HCT116 (cell line): Measurements from ENCODE around the gene ASCC1. TPM values are rescaled to one million over a fixed set of nuclear protein-coding genes. Genes with fewer than 3 reads are reported as not detected.

Experiments
- ATAC-seq: fragments of 200-7000 bp; cut with Tn5 transposase; 2 replicates; pipeline ENCODE4 v1.9.1; 2020; ENCODE audit warnings: mild to moderate bottlenecking, moderate library complexity
- BruUV-seq: library from RNA; stranded (reverse); fragments of 400-500 nt; replicated peaks from 2 replicates; lab custom pipeline; 2021; lab: Mats Ljungman, UMichigan
- CTCF ChIA-PET: fragments of 300-600 bp; sonication (Branson Sonifier 250); formaldehyde crosslinking; loops from one replicate; lab custom pipeline; 2021; ENCODE audit warnings: antibody characterized with exemption; lab: Charles Lee
- POLR2A ChIA-PET: fragments of 300-600, 350-600 bp; sonication (Branson Sonifier 250); formaldehyde crosslinking; loops from one replicate; lab custom pipeline; 2021; ENCODE audit warnings: antibody characterized with exemption; lab: Charles Lee
- RAD21 ChIA-PET, 2 experiments: fragments of 300-600 bp; sonication (Branson Sonifier 250); formaldehyde crosslinking; loops; one replicate each; lab custom pipeline; 2023; ENCODE audit warnings: low total read pairs in 2 of 2; ENCODE audit not compliant: uncharacterized antibody in 2 of 2, unreplicated experiment in 2 of 2, low non-redundant PET in 1 of 2; lab: Charles Lee
- DNase-seq: peaks from one replicate; pipeline ENCODE4 v3.0.0-alpha.2; 2010; ENCODE audit warnings: low read depth, low spot score
- H2AFZ ChIP-seq: fragments of 200-600 bp; shearing (Covaris generic), sonication (generic); 2 replicates; pipeline ENCODE4 v1.6.1; 2017; ENCODE audit warnings: low read depth, mixed run types, mixed read lengths, antibody characterized with exemption, low read length; ENCODE audit not compliant: poor library complexity, severe bottlenecking
- H3K27ac ChIP-seq: 2 replicates; pipeline ENCODE4 v1.5.1; 2012; ENCODE audit warnings: low read depth, low read length
- H3K27me3 ChIP-seq: fragments of 200-600 bp; sonication (generic); 2 replicates; pipeline ENCODE4 v1.6.1; 2016; ENCODE audit warnings: mixed run types, low read length, mixed read lengths; ENCODE audit not compliant: insufficient read depth
- H3K36me3 ChIP-seq, 2 experiments: fragments of 200-500 bp in 1 of 2; fragments of 200-600 bp in 1 of 2; sonication (Bioruptor generic) in 1 of 2; sonication (generic) in 1 of 2; 2 replicates each; pipeline versions ENCODE4 v1.5.1 to v1.6.1; 2014 to 2016; ENCODE audit warnings: low read length in 2 of 2, inconsistent platforms in 1 of 2, mixed read lengths in 1 of 2, mixed run types in 1 of 2; ENCODE audit not compliant: insufficient read depth in 2 of 2, control insufficient read depth in 1 of 2
- H3K4me1 ChIP-seq, 2 experiments: fragments of 200-600 bp in 1 of 2; sonication (generic) in 1 of 2; 2 replicates each; pipeline versions ENCODE4 v1.5.1 to v1.6.1; 2012 to 2017; ENCODE audit warnings: low read length in 2 of 2, inconsistent platforms in 1 of 2, mild to moderate bottlenecking in 1 of 2, mixed read lengths in 1 of 2, mixed run types in 1 of 2, moderate library complexity in 1 of 2; ENCODE audit not compliant: insufficient read depth in 2 of 2, control insufficient read depth in 1 of 2
- H3K4me2 ChIP-seq: fragments of 200-600 bp; sonication (generic); 2 replicates; pipeline ENCODE4 v1.6.1; 2017; ENCODE audit warnings: mixed run types, low read length, mixed read lengths
- H3K4me3 ChIP-seq, 2 experiments: fragments of 200-600 bp in 1 of 2; sonication (generic) in 1 of 2; replicated peaks in 1 of 2; 2 replicates each; pipeline ENCODE4 v1.5.1; 2011 to 2016; ENCODE audit warnings: low read length in 2 of 2, control low read depth in 1 of 2, low read depth in 1 of 2, mild to moderate bottlenecking in 1 of 2, mixed read lengths in 1 of 2, mixed run types in 1 of 2
- H3K79me2 ChIP-seq: fragments of 200-600 bp; sonication (generic); 2 replicates; pipeline ENCODE4 v1.6.1; 2017; ENCODE audit warnings: mild to moderate bottlenecking, mixed run types, low read length, moderate library complexity, mixed read lengths; ENCODE audit not compliant: insufficient read depth
- H3K9ac ChIP-seq: fragments of 200-600 bp; sonication (generic); 2 replicates; pipeline ENCODE4 v1.6.1; 2016; ENCODE audit warnings: low read length, mixed read lengths
- H3K9me2 ChIP-seq: fragments of 200-600 bp; sonication (generic), shearing (Covaris generic); 2 replicates; pipeline ENCODE4 v1.6.1; 2017; ENCODE audit warnings: mixed run types, mild to moderate bottlenecking, moderate library complexity; ENCODE audit not compliant: insufficient read depth
- H3K9me3 ChIP-seq, 2 experiments: fragments of 200-500 bp in 1 of 2; fragments of 200-600 bp in 1 of 2; sonication (Bioruptor generic) in 1 of 2; sonication (generic) in 1 of 2; 2 replicates each; pipeline ENCODE4 v1.6.1; 2014 to 2017; ENCODE audit warnings: low read length in 2 of 2, mixed read lengths in 2 of 2, inconsistent platforms in 1 of 2, low read depth in 1 of 2, mild to moderate bottlenecking in 1 of 2, mixed run types in 1 of 2, moderate library complexity in 1 of 2; ENCODE audit not compliant: control insufficient read depth in 1 of 2, insufficient read depth in 1 of 2
- H4K20me1 ChIP-seq: fragments of 200-600 bp; sonication (generic), shearing (Covaris generic); 2 replicates; pipeline ENCODE4 v1.6.1; 2017; ENCODE audit warnings: mixed run types, mild to moderate bottlenecking, moderate library complexity; ENCODE audit not compliant: insufficient read depth
- EGR1 ChIP-seq: IDR thresholded peaks from 2 replicates; pipeline ENCODE4 v1.6.1; 2012; ENCODE audit warnings: low read depth
- POLR2A ChIP-seq: IDR thresholded peaks from 2 replicates; pipeline ENCODE4 v1.7.0; 2011; ENCODE audit warnings: borderline replicate concordance; ENCODE audit not compliant: insufficient read depth, insufficient read length; ENCODE audit errors: extremely low read depth
- RAD21 ChIP-seq: IDR thresholded peaks from 2 replicates; pipeline ENCODE4 v1.6.1; 2012; ENCODE audit warnings: low read depth, mild to moderate bottlenecking
- TCF7L2 ChIP-seq: IDR thresholded peaks from 2 replicates; pipeline ENCODE4 v1.7.0; 2011; ENCODE audit warnings: borderline replicate concordance, inconsistent platforms; ENCODE audit not compliant: insufficient read depth, insufficient read length; ENCODE audit errors: extremely low read depth
- ZFX ChIP-seq: fragments of 450-650 bp; IDR thresholded peaks from 2 replicates; pipeline ENCODE4 v1.6.1; 2017
- ZNF274 ChIP-seq: fragments of 200-500 bp; sonication (Bioruptor generic); IDR thresholded peaks from 2 replicates; pipeline ENCODE4 v1.6.1; 2014; ENCODE audit warnings: mild to moderate bottlenecking, low read depth, low read length, inconsistent platforms
- intact Hi-C: fragments of 100-400 bp; cut with micrococcal nuclease; formaldehyde crosslinking; loops from 2 replicates; pipeline ENCODE4 v1.10.0; 2022
- total RNA-seq: library from RNA; stranded (reverse); gene quantifications from one replicate; pipeline ENCODE4 v1.2.1, GENCODE V29; 2021; ENCODE audit not compliant: unreplicated experiment
- TF ChIP-seq, protein P1 (sequence below), 3 experiments: fragments of 200-600 bp in 1 of 3; sonication (generic) in 1 of 3; IDR thresholded peaks in 2 of 3; conservative IDR thresholded peaks in 1 of 3; 2 replicates each; pipeline ENCODE4 v1.5.1; 2012 to 2017; ENCODE audit warnings: low read depth in 2 of 3, low read length in 2 of 3, antibody characterized with exemption in 1 of 3, borderline replicate concordance in 1 of 3, control low read depth in 1 of 3, mild to moderate bottlenecking in 1 of 3, mixed read lengths in 1 of 3, mixed run types in 1 of 3, moderate library complexity in 1 of 3; ENCODE audit not compliant: insufficient read depth in 1 of 3
- TF ChIP-seq, protein P2 (sequence below): IDR thresholded peaks from 2 replicates; pipeline ENCODE4 v1.6.1; 2012; ENCODE audit warnings: low read depth

The ASCC1 gene
- total RNA-seq, 1 experiment from 2014 or later, result 34.5 TPM

- ChIA-PET POLR2A (no interaction called here), CTCF (interaction anchor here (1.2 to 3.0 kb wide), 2 partner anchors 12 to 165 kb away, joined by 3 to 16 read pairs; no protein-coding TSS in a partner anchor), RAD21 (no interaction called here)
- no peaks in the 10 kb centered on the region for H3K36me3 ChIP-seq
- H3K9me3 ChIP-seq, result no peaks in the 10 kb centered on the region
- H2AFZ ChIP-seq, result no peak overlapping the region
- no peaks in the 10 kb centered on the region for H3K9me2 ChIP-seq
- no peaks in the 10 kb centered on the region for H4K20me1 ChIP-seq
- DNase-seq (no peak), ATAC-seq (peak; percentile 72)
- intact Hi-C loops, result no loop called here
- no peaks in the 10 kb centered on the region for H3K79me2 ChIP-seq
- H3K4me1 ChIP-seq, result peaks cover 4 to 10% of the 10 kb centered on the region in 2 experiments; a peak in 2 of 4 replicates
- BruUV-seq, result no TSS peak
- no peak overlapping the region for H3K9ac ChIP-seq
- H3K4me2 ChIP-seq, result no peak overlapping the region
- TF ChIP-seq RAD21 (peak; percentile 59), TCF7L2 (no peak), POLR2A (no peak), ZNF274 (no peak), EGR1 (no peak), ZFX (no peak)
- TF ChIP-seq, protein P1, sequence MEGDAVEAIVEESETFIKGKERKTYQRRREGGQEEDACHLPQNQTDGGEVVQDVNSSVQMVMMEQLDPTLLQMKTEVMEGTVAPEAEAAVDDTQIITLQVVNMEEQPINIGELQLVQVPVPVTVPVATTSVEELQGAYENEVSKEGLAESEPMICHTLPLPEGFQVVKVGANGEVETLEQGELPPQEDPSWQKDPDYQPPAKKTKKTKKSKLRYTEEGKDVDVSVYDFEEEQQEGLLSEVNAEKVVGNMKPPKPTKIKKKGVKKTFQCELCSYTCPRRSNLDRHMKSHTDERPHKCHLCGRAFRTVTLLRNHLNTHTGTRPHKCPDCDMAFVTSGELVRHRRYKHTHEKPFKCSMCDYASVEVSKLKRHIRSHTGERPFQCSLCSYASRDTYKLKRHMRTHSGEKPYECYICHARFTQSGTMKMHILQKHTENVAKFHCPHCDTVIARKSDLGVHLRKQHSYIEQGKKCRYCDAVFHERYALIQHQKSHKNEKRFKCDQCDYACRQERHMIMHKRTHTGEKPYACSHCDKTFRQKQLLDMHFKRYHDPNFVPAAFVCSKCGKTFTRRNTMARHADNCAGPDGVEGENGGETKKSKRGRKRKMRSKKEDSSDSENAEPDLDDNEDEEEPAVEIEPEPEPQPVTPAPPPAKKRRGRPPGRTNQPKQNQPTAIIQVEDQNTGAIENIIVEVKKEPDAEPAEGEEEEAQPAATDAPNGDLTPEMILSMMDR (IDR thresholded peaks at IDR 0.05 in 2 of 3, conservative IDR thresholded peaks at IDR 0.05 in 1 of 3; ENCODE audit: borderline replicate concordance in 1 of 3, insufficient read depth in 1 of 3, low read depth in 2 of 3, low read length in 2 of 3), result peak; percentile 42 to 60 (median 50); a peak in 4 of 6 replicates
- TF ChIP-seq, protein P2, sequence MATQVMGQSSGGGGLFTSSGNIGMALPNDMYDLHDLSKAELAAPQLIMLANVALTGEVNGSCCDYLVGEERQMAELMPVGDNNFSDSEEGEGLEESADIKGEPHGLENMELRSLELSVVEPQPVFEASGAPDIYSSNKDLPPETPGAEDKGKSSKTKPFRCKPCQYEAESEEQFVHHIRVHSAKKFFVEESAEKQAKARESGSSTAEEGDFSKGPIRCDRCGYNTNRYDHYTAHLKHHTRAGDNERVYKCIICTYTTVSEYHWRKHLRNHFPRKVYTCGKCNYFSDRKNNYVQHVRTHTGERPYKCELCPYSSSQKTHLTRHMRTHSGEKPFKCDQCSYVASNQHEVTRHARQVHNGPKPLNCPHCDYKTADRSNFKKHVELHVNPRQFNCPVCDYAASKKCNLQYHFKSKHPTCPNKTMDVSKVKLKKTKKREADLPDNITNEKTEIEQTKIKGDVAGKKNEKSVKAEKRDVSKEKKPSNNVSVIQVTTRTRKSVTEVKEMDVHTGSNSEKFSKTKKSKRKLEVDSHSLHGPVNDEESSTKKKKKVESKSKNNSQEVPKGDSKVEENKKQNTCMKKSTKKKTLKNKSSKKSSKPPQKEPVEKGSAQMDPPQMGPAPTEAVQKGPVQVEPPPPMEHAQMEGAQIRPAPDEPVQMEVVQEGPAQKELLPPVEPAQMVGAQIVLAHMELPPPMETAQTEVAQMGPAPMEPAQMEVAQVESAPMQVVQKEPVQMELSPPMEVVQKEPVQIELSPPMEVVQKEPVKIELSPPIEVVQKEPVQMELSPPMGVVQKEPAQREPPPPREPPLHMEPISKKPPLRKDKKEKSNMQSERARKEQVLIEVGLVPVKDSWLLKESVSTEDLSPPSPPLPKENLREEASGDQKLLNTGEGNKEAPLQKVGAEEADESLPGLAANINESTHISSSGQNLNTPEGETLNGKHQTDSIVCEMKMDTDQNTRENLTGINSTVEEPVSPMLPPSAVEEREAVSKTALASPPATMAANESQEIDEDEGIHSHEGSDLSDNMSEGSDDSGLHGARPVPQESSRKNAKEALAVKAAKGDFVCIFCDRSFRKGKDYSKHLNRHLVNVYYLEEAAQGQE, result no peak
- no peaks in the 10 kb centered on the region for H3K27me3 ChIP-seq
- no peak overlapping the region for H3K4me3 ChIP-seq
- no peak overlapping the region for H3K27ac ChIP-seq
These were observed 154.6 kb downstream of the ASCC1 start for GRCh38 chr10:72061491-72061890.
